Middle frontal gyrus (tissue), 1 donor: ENCODE data around the gene TRIM33.
"Not testable (repeated sequence)": the region's sequence is repeated elsewhere in the genome, so short reads cannot be mapped to it uniquely, and the experiment has no call there.

ENCODE experiments used
- DNase-seq: peaks from one replicate; pipeline ENCODE4 v3.0.0-alpha.2; 2015; ENCODE audit warnings: low spot score; ENCODE audit errors: extremely low spot score

The TRIM33 gene

DNA sequence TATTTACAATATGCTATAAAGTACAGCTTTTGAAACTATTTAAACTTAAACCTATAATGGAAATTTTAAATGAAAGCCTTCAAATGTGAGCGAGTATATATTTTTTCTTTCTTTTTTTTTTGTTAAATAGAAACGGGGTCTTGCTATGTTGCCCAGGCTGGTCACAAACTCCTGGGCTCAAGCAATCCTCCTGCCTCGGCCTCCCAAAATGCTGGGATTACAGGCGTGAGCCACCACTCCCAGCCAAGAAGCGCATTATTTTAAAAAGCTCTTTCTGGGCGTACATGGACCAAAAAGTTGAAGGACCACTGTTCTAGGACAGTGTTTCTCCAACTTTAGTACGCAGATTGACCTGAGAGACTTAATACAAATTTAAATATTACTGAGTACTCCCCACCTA lies 87.5 kb downstream of the TRIM33 start:
- DNase-seq: no peak

DNA sequence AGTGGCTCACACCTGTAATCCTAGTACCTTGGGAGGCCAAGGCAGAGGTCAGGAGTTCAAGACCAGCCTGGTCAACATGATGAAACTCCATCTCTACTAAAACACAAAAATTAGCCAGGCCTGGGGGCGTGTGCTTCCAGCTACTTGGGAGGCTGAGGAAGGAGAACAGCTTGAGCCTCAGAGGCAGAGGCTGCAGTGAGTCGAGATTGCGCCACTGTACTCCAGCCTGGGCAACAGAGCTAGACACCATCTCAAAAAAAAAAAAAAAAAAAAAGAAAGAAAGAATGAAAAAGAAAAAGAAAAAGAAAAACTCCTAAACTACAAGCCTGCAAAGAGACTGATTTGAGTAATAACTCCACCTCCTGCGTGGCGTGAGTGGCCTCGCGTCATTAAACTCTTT lies 92.1 kb downstream of the TRIM33 start:
- DNase-seq: not testable (repeated sequence)

DNA sequence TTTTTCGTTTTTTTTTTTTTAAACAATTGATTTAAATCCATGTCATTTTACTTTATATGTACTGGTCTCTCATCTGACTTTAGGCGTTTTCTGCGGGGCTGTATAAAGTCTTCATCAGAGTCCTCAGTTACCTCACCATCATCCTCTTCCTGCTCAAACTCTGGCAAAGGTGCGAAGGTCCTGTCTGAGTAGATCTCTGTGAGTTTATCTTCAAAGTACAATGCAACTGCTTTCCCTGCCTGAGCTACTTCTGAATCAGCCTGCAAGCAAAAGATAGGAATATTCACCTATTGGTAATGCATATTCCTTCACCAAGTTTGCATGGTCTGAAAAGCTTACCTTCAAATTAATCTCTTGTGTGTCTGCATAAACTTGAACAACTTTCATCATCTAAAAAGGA lies 113.4 kb downstream of the TRIM33 start:
- DNase-seq: no peak

DNA sequence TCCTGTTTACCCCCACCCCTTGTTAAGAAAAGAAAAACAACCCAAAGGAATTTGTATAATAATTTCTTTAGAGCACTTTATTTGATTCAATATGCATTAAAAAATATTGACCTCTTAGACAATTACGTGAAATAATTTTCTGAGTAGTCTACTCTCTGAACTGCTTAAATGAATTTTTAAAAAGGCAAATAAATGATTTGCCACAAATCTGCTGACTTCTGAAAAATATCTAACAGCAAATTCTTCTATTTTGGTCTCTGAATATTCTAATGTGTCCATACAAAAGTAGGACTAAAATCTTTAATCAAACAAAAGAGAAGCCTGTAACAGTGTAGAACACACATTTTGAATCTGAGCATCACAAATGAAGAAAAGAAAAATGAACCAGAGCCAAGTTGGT lies 115.1 kb downstream of the TRIM33 start:
- no peak for DNase-seq

DNA sequence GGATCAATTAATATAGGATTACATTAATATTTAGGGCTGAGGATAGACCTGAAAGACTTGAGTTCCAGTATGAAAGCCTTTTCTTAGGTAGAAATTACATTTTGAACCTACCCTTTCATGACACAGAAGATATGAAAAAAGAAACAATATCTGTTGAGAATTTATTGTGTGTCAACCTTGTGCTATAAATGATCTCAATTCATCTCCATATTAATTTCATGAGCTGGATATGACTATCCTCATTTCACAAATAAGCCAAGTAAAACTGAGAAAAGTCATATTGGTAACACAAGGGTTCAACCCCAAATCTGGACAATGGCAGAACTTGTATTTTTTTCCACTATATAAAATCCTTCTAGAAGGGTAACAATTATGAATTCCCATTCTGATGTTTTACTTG lies 120.0 kb downstream of the TRIM33 start:
- DNase-seq: no peak

DNA sequence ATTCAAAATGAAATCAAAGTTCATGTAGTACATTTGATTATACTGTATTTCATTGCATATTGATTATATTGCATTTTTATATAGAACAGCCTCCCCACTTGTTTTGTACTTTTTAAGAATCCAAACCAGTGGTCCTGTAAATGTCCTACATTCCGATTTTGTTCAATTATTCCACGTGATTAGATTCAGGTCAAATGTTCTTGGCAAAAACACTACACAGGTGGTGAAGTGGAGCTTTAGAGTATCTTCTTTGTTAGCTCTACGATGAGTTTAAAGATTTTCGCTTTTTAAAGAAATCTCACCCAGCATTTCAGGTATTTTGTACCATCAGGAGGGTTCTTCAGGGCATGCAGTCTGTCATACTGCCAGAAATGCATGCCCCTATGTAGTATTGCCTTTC lies 120.6 kb downstream of the TRIM33 start:
- DNase-seq: no peak

DNA sequence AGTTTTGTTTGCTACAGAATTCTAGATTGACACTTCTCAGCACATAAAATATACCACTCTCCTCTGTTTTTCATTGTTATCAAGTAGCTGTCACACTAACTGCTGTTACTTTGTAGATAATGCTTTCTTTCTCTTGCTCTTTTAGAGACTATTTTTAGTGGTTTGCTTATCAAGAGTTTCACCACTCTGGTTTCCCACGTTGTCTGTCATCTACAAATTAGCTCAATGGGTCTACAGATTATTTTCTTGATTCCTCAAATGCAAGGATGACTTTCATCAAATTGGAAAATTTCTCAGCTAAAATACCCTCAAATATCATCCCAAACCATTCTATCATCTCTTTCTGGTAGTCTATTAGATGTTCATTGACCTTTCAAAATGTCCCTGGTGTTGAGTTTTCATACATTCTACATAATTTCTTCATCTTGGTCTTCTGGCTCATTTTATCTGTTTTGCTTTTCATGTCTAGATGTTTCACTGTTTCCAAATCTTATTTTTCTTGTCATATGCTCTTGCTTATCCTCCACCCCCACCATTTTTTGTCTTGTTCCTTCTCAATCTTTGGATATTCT lies 122.5 kb downstream of the TRIM33 start:
- no peak for DNase-seq

DNA sequence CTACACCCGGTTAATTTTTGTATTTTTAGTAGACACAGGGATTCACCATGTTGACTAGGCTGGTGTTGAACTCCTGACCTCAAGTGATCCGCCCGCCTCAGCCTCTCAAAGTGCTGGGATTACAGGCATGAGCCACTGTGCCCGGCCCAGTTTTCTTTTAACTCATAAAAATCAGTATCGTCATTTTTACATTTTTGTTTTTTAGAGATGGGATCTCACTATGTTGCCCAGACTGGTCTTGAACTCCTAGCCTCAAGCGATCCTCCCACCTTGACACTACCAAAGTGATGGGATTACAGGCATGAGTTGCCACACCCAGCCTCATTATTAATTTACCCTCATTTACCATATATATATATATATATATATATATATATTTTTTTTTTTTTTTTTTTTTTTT lies 123.4 kb downstream of the TRIM33 start:
- not testable (repeated sequence) for DNase-seq

DNA sequence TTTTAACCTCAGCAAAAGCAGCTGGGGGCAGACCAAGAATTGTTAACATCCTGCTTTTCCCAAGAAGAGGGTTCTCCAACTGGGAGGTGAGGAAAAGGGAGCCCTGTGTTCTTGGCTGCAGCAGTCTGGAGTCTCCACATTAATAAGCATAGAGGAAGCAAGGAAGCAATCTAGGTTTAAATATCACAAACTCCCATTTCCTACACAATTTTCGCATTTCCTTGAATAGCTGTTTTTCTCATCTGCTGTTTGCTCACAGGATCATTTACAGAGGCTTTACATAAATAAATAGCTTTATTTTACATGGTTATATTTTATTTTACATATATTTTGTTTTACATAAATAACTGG lies 124.0 kb downstream of the TRIM33 start:
- DNase-seq: no peak

DNA sequence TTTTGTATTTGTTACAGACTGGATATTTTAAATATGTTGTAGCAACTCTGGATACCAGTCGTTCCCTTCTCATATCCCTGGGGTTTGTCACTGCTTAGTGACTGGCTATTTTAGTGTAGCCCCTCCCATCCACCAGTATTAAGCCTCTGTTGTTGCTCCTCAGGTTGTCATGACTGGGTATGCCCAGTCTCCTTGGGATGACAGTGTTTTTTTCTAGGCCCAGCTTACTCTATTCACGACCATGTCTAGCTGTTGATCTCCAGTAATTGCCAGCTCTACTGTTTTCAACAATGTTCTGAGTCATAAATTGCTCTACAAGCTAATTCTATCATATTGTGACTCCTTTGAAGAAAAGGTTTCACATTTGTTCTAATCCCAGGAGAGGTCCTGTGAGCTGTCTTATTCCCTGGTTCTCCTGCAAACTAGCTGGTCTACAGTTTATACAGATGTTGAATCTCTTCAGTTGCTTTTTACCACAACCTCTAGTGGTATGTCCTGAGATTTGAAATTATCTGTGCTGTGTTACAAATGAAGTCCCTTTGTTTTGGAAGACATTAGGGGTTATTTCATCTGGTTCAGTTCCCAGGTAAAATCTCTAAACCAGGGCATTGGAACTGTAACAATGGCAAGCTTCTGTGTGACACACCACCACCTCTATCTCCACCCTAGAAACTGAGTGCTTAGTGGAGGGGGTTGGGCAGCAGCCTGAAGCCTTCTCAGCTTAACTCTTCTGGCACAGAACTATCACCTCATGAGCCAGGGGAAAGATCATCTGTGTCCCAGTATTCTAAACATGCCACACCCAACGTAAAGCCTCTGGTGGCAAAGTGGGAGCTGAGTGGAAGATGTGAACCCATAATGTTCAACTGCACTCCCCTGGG lies 124.6 kb downstream of the TRIM33 start:
- DNase-seq: no peak

DNA sequence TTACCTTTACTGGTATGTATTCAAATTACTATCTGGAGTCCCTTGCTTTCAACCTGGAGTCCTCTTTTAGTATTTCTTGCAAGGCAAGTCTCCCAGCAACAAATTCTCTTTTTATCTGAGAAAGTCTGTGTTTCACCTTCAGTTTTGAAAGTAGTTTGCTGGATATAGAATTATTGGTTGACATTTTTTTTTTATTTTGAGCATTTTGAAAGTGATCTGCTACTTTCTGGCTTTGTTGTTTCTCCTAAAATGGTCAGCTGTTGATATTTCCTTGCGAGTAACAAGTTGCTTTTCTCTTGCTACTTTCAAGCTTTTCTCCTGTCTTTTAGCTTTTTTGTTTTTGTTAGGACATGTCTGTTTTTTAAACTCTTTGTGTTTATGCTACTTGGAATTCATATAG lies 126.1 kb downstream of the TRIM33 start:
- no peak for DNase-seq

DNA sequence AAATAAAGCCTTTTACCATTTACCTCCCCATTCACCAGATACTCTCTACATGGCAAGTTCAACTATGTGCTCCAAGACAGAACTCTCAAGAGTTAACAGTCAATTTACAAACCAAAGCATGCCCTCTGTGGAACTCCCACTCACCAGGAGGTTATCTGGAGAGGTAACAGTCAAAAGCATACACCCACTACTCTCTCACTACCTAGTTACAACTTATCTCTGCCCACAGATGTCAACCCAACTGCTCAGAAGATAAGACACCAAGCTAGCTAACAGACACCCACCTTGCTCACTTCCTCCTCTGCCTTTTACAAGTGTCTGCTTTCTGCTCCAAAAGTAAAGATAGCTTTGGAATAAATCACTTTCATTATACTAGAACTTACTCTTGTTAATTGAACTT lies 131.0 kb downstream of the TRIM33 start:
- no peak for DNase-seq

DNA sequence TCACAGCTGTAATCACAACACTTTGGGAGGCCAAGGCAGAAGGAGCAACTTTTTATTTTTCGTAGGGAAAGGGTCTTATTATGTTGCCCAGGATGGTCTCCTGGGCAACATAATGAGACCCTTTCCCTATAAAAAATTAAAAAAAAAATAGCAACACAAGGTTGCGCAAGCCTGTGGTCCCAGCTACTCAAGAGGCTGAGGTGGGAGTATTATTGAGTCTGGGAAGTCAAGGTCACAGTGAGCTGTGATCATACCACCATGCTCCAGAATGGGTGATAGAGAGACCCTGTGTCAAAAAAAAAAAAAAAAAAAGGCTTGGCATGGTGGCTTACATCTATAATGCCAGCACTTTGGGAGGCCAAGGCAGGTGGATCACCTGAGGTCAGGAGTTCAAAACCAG lies 131.6 kb downstream of the TRIM33 start:
- DNase-seq: no peak

DNA sequence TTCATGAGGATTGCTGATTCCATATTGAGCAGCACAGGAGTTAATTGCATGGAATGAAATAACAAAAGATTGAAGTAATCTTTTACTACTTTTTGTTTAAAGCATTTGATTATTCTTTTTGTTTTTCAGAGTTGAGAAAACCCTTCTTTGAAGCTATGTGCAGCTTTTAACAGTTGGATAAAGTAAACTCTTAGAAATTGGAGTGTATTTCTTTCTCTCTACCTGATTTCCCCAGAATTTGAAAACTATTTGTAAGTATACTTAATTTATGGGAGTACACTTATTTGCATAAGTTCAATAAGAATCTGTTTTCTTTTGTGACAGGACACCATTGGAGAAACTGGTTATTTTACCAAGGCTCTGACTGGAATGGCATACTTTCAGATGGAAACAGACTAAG lies 133.6 kb downstream of the TRIM33 start:
- DNase-seq: no peak

DNA sequence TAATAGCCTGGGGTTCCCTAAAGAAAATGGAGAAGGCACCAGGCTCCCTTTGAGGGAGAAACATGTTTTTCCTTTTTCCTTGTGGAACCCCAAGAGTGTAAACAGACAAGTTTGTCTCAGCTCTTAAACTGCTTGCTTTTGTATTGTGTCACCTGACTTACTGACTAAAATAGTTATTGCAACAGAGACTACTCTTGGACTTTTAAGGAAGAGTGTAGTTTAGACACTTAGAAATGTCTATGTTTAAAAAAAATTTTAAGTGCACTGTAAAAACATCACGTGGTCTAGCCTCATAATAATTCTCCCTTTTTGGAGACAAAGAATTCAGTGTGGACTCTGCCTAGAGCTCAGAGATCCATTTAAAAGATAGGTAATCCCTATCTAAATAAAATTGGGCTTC lies 141.1 kb downstream of the TRIM33 start:
- no peak for DNase-seq

DNA sequence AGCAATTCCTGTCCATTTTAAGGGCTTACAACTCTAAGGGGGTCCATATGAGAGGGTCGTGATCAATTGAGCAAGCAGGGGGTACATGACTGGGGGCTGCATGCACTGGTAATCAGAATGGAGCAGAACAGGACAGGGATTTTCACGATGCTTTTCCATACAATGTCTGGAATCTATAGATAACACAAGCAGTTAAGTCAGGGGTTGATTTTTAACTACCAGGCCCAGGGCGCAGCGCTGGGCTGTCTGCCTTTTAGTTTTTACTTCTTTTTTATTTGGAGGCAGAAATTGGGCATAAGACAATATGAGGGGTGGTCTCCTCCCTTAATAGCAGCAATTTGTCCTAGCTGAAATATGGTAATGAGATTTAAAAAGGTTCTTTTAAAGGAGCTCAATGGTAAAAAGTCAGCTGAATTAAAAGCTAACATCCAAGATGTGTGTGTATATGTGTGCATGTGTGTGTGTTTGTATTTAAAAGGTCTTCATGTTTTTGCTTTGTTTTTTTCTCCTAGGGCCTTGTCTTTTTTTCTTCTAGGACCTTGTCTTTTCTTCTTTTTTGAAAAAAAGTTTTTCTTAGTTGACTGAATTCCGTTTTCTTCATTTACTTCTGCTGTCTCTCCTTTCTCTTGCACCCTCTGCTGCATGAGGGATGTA lies 141.6 kb downstream of the TRIM33 start:
- DNase-seq: not testable (repeated sequence)

DNA sequence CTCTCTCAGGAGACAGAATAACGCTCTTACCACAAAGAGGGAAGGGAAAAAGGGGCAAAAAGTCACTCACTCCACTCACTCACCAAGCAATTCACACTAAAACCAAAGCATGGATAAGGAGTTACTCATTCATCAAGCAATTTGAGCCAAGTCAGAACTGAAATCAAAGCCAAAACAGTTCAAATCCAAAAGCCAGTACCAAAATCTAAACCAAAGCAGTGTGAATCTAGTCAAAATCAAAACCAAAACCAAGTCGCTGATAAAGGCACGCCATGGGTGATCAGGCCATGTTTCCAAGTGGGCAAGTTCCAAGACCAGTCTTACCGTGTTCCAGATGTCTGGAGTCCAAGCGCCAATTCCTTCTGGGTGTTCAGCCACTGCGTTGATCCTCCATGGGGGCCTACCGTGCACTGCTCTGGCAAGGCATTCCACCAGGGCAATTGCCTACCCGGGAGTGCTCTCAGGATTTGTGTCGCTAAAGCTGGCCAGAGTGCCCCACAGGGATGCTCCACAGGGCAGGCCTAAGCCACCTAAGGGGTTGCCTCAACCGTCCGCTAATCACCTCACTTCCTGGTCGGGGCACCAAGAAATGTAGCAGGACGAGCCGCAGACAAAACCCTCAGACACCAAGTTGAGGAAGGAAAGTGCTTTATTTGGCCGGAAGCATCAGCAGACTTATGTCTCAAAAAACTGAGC lies 142.3 kb downstream of the TRIM33 start:
- no peak for DNase-seq

DNA sequence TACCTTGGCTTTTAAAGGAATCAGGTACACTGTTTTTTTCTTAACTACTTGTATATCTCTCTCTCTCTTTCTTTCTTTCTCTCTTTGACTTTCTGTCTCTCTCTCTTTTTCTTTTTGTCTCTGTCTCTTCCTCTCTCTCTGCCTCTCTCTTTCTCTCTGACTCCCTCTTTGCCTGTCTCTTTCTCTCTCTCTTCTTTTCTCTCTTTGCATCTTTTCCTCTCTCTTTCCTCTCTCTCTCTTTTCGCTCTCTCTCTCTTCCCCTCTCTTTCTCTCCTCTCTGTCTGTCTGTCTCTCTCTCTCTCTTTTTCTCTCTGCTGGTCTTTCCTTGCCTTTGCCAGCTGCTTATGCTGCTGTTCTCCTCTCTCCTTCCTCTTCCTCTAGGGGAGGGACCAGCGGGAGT lies 143.2 kb downstream of the TRIM33 start:
- no peak for DNase-seq

DNA sequence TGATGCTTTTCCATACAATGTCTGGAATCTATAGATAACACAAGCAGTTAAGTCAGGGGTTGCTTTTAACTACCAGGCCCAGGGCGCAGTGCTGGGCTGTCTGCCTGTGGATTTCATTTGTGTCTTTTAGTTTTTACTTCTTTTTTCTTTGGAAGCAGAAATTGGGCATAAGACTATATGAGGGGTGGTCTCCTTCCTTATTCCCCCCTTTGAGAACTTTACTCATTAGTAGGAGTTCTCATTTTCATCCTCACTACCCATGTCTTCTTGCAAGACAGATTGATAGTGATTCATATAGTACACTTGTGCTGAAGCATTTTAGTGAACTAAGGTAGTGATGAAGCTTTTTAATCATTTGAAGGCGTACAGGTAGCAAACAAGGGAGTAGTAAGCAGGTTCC lies 147.8 kb downstream of the TRIM33 start:
- DNase-seq: not testable (repeated sequence)

DNA sequence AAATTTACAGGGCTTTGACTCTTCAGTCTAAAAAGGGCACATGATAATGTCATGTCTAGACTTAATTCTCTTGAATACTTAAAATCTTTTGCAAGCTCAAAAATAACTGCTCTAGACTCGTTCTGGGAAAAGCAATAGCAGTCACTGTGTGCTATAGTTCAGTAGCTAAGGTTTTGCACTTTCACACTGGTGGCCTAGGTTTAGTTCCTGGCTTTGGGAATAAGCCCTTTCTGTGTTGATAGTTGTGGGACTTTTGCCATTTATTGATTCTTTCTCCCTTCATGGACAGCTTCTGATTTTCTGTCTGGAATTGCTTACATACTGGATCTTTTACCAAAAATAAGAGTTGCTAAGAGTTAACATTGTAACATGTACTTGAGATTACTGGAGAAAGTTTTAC lies 151.2 kb downstream of the TRIM33 start:
- DNase-seq: no peak

DNA sequence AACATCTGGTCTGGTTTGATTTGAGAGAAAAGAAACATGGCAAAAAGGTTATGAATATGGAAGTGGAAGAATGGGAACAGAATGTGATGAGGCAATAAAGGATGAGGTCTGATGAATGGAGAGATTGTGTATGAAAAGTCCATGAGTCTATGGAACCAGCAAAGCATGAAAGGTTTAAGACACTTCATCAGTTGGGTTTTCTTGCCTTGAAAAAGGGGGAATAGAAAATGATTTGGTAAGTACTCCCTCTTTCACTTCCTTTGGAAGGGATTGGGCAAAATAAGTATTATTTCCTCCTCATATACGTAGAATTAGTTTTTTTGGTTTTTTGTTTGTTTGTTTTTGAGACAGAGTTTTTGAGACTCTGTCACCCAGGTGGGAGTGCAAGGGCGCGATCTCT lies 155.8 kb downstream of the TRIM33 start:
- DNase-seq: no peak

DNA sequence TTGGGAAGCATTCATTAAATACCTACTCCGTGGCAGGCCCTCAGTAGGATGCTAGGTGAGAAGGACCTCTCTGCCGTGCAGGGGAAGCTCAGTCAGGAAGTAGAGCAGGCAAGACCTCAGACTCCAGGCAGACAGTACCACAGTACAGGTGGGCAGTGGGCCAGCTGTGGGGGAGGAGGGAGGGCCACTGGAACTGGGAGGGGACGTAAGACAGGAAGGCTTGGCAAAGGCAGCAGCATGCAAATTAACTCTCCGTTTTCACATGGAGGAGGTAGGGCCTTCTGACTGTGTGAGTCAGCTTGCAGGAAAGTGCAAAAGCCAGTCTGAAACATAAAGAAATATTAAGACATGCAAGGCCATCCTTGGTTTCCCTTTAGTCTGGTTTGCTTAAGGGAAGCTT lies 157.7 kb downstream of the TRIM33 start:
- DNase-seq: no peak
